GM19372 (cell line): ENCODE measurements around the gene STEAP1B.
"Not testable (repeated sequence)": the region's sequence is repeated elsewhere in the genome, so short reads cannot be mapped to it uniquely, and the experiment has no call there.

Experiments used
- ATAC-seq: cut with Tn5 transposase; IDR thresholded peaks from one replicate; pipeline ENCODE4 v1.9.1; 2021; ENCODE audit warnings: mild to moderate bottlenecking, low read depth, moderate library complexity; ENCODE audit not compliant: unreplicated experiment

STEAP1B gene

DNA sequence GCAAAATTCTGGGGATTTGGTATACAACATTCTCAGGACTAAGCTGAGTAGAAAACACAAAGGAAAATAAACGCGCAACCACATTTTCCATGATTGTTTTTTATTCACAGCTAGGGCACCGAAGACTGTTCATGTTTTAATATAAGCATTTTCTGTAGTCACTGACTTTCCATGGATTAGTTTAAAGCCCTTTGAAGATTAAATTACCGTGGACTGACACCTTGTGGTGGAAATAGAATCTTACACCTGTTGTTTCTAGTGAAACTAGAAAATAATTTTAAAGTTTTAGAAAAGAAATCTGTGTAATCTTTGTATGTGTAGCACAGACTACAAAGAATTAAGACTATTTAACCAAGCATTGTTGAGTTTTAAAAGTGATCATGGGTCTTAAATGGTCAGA lies 1.3 kb upstream of the STEAP1B start:
- ATAC-seq, result not testable (repeated sequence)

DNA sequence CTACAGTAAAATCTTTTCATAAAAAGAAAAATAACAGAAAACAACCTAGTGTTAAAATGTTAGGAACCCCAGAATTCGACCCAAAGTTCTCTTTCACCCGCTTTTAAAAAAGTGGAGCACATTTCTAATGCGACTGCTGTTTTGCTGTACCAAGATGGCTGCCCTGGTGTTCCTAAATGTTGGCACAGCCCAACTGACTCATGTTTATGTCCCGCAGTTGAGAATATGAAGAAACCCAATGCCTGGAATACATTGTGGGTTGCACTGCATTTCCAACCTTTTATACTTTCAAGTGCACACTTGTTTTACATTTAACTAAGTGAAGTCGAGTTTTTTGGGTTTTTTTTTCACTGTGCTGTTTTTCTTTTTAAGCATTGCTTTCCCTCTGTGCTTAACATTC lies 944 bp downstream of the STEAP1B start:
- no peak for ATAC-seq

DNA sequence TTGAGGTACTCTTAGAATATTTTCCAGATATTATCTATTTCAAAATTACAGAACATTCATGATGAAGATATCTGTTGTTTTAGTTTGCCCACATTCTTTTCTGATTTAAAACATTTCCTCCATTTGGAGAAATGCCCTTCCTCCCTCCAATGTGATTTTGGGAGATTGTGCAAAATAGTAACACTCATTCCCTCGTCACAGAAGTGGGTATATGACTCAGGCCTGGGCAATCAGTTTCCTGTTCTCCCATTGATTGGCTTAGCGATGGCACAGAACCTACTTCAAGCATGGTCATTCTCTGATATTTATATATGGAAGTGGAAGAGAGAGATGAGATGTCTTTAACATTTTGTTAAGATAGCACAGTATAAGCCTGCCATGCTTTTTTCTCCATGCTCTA lies 3.1 kb downstream of the STEAP1B start:
- ATAC-seq, result not testable (repeated sequence)

DNA sequence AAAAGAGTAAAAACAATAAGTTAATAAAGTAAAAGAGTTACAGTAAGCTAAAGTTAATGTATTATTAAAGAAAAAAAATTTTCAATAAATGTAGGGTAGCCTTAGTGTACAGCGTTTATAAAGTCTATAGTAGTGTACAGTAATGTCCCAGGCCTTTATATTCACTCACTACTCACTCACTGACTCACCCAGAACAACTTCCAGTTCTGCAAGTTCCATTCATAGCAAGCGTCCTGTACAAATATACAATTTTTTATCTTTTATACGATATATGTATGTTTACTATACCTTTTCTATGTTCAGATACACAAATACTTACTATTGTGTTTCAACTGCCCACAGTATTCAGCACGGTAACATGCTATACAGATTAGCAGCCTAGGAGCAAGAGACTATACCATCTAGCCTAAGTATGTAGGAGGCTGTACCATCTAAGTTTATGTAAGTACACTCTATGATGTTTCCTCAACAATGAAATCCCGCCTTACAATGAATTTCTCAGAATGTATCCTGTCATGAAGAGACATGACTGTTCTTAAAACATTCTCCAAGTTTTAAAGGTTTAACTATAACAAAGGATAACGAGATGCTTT lies 3.6 kb downstream of the STEAP1B start:
- ATAC-seq, result not testable (repeated sequence)

DNA sequence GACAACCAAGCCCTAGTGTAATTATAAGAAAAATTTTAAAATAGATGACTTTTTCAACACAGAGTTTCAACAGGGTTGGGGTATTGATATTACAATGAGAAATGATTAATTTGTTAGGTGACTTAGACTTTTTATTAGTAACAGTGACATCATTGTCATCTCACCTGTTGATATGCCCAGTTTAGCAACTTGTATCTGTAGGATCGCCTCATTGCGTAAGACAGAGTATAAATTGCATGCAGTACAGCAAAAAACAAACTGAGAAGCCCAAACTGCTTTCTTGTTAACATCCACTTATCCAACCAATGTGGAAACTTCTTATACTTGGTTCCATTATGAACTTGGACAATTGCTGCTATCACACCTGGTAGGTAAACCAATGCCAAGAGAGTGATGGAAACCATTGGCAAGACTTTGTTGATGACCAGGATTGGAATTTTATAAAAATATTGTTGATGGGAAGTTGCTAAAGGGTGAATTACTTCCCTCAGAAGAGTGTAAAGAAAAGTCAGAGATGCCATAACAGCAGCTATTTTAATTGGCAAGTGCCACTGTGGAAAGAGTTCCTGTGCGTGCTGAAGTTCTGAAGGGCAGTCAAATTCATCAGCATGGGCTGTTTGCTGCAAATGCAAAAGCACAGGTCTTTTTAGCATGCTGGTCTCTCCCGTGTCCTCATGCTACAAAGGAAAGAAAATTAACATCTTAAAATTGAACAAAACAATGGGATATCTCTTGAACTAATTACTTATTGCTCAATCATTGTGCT lies 6.6 kb downstream of the STEAP1B start:
- not testable (repeated sequence) for ATAC-seq

DNA sequence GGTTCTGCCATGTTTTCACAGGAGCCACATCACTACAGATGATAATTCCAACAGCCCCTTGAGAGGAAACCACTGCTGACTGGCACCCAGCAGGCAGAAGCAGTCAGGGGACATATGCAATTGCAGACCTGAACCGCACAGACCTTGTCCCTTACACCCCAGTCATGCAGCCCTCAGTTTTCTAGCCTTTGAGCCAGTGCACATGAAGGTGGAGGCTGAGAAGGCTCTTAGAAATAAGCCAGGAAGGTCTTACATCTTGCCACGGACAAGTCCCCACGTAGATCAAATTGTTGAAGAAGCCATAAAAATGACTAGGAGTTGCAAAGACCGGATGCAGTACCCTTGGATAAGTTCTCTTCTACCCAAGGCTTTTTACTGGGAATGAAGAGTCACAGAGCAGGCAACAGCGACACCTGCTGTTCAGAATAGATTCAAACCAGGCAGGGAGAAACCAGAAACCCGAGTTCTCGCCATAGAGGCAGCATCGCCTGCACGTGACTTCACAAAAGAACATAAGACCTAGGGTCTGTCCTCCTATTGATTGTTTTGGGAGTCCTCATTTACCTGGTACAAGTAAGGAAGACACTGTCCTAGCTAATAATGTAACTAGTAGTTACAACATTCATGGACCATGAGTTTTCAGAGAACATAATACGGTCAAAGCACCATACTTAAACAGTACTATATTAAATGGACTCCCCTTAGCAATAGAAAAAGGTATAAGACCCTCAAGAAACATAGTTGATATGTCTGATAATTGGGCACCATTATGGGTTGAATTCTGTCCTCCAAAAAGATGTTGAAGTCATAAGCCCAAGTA lies 11.1 kb downstream of the STEAP1B start:
- peak; percentile 64 for ATAC-seq

DNA sequence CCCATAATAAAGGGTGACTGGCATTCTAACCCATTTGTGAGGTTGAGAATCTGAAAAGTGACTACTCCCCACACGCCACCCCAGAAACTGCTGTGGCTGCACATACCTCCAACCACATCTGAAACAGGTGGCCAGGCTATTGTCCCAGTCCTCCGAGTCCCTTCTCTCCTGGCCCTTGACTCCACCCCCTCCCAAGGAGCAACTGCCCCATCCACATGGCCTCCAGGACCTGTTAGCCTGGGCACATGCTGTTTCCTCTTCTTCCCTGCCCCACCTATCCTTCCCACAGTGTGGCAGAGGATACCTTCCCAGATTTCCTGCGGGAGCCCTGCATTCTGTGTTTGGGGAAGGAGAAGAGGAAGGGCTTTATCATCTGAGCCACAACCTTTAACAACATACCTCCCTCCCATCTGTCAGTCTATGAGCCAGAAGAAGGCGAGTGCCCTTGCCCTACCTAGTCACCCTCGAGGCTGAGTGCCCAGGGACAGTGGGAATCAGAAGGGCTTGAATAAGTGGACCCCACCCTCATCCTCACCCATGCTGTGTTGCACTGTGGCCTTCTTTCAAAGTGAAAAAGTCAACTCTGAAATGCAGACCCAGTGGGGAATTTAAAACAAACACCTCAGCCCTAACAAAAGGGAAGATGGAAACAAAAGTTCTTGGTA lies 11.9 kb downstream of the STEAP1B start:
- no peak for ATAC-seq

DNA sequence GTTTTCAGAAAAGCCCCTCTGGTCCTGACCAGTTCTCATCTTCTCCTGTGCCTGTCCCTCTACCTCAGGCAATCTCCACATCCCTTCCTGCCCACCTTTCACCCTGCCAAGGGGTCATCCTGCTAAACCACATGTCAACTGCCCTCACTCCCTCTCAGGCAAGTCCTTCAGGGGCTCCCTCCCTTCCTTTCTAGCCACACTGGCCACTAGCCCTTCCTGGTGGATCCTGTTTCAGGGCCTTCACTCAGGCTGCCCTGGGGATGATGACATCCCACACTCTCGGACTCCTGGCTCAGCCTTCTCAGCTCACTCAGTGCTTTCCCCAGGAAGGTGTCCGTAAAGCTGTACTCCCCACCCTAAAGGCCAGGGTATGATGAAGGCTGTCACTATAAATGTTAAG lies 13.4 kb downstream of the STEAP1B start:
- ATAC-seq, result no peak

DNA sequence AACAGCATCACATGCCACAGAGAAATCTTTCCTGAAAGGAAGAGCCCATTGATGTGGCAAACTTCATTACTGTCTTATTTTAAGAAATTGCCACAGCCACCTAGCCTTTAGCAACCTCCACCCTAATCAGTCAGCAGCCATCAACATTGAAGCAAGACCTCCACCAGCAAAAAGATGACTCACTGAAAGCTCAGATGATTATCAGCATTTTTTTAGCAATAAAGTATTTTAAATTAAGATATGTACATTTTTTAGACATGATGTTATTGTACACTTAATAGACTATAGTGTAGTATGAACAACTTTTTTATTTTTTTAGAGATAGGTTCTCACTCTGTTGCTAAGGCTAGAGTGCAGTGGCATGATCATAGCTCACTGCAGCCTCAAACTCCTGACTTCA lies 14.8 kb downstream of the STEAP1B start:
- no peak for ATAC-seq

DNA sequence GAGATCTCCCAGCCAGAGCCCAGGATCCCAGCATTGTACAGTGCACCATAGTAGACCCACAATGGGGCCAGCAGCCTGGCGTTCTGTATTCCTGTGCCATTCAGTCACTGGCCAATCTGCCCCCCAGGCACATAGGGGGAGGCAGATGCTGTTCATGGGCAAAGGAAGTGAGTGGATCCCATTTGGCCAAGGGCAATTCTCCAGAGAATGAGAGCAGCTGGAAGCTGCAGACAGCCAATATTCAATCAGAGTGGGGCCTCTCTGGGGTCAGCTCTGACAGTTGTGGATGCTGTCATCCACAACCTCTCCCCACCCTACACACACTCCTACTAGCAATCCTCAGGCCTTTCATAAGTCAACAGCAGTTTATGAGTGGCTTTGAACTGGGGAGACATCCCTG lies 17.5 kb downstream of the STEAP1B start:
- ATAC-seq, result no peak

DNA sequence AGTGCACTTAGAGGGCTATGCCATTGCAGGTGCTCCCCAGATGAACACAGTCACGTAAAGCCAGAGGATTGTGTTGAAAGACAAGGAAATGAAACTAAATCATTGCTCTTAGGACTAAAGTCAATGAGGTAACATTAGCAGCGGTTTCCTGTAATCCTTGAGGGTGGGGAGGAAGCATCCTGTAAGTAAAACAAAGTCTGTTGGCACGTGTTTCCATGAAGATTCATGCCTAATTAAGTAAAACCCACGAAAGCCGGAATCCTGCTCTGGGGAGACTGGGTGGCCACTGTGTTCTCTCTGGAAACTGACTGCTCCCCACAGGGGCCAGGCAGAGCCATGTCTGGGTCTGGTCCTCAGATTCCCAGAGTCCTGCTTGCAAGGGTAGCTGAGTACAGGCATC lies 18.3 kb downstream of the STEAP1B start:
- ATAC-seq, result no peak

DNA sequence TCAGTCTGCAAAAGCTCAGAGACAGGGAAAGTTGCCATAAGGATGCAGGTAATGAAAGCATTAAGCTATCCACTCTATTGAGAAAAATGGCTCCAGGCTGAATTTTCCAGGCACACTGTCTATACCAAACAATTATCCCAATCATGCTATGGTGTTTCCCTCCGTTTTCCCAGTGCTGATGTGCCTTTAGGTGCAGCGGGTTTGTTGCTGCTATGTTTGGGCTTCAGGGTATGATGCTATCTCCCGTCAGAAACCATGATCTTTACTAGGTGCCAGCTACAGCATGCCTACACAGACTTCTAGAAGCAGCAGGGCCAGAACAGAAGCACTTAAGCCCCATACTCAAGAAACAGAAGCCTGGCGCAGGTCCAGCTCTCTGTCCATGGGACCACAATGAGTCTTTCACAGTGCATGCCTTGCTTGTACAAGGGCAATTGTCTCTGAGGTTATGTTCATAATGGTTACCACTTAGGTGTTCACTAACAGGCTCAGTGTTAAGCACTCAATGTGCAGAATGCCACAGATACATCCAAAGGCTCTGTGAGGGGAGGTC lies 19.4 kb downstream of the STEAP1B start:
- ATAC-seq, result no peak

DNA sequence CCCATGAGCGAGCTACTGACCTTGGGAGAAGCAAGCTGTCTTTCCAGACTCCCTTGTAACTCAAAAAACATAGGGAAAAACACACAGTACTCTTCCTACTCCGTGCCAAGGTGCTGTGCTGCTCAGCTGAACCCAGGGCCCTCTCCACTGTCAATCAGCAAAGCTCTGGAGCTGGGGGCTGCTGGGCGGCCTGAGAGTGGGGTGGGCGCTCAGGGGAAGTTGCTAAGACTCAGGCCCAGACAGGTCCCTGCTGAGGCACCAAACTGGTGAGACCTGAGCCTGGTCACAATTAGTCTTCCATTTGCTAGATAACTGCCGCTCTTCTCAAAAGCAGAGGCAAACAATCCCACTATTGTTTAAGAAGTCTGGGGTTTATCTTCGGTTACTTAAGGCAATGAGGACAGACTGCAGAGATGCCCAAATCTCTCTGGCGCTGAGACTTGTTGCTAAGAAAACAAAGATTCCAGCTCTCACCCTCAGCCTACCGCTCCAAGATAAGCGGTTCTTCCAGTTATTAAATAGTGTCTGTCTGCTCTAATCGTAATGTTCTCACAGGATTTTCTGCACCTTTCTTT lies 22.0 kb downstream of the STEAP1B start:
- no peak for ATAC-seq

DNA sequence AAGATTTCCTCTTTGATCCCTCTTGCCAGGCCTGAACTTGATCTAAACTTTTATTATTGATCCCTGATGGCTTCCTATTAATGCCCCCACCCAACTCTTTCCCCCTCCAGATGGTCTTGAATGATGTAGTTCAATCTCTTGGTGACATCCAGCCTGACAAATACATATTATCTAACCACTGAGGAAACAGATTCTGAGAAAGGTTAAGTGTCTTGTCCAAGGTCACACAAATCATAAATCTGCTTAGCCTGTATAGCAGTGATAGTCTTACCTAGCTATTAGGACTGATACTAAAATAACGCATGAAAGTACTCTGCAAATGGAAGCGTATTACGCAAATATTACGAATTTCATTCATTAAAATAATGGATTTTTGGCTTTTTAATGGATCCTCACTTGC lies 22.7 kb downstream of the STEAP1B start:
- no peak for ATAC-seq

DNA sequence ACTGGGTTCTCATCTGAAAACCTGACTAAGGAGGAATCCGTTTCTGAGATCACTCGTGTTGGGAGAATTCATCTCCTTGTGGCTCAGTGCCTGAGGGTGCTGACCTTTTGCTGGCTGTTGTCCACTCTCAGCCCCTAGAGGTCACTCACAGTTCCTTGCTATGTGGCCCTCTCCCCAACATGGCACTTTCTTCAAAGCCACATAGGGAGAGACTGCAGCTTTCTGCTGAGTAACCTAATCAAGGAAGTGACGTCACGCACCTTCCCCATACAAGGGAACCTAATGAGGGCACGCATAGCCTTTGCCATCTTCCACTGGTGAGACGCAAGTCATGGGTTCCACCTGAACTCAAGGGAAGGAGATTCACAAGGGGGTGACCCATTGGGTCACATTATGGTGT lies 23.2 kb downstream of the STEAP1B start:
- no peak for ATAC-seq

DNA sequence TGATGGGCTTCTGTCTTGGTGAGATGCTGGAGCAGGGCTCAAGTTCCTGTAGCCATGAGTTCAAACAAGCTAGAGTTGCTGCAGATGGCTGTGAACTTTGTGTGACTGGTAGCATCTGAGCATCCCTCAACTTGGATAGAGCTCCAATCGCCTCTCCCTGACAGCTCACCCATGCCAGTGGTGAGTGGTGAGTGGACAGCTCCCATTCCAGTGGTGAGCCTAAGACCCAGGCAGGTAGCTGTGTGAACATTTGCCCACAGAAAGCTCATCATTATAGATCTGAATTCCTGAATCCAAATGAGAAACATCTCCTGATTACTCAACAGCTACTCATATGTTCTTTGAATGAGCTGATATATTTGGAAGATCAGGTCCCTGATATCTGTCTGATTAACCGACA lies 25.3 kb downstream of the STEAP1B start:
- ATAC-seq, result no peak

DNA sequence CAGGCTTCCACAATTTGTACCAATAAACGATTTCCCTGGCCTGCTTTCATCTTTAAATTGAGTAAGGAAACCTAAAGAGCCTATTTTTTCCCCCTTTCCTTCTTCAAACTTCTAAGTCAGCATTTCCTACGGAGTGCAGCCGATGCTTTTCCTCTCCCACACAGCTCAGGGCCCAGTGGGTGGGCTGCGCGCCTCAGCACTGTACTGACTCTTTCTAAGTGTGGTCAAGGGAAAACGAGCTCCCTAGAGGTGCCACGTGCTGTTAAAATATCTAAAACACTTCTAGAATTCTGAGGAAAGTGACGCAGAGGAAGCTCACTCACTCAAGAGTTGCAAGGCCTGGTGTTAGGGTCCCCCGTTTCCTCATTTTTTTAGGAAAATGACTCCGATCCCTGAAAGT lies 29.0 kb downstream of the STEAP1B start:
- ATAC-seq, result no peak

DNA sequence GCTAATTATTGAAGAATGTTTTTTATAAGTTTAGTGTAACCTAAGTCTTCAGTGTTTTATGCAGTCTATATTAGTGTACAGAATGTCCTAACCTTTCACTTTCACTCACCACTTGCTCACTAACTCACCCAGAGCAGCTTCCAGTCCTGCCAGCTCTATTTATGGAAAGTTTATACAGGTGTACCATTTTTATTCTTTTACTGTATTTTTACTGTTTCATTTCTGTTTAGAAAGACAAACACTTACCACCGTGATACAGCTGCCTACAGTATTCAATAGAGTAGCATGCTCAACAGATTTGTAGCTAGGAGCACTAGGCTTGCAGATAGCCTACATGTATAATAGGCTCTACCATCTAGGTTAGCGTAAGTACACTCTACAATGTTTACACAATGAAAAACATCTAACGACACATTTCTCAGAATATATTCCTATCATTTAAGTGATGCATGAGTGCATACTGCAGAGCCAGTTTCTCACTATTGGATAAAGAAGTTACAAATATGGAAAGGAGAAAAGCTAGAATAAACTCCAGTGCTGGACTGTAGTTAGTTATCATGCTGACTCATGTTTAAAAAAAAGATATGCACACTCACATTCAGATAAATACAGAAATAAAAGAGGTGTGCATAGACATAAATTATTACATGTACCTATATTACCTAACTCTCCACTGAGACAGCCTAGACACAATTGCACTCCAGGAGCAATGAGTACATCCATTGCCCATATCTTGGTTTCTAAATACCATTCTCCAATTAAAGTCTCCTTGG lies 30.4 kb downstream of the STEAP1B start:
- ATAC-seq, result no peak

DNA sequence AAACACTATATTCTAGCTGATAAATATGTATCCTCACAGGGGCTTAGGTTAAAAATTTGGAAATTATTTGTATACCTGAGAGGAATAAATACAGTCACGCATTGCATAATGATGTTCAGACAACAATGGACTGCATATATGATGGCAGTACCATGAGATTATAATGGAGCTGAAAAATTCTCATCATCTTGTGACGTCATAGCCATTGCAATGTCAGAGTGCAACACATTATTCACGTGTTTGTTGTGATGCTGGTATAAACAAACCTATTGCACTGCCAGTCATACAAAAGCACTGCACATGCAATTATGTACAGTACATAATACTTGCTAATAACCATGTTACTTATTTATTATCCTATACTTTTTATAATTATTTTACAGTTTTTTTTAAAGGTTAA lies 31.4 kb downstream of the STEAP1B start:
- ATAC-seq, result no peak

DNA sequence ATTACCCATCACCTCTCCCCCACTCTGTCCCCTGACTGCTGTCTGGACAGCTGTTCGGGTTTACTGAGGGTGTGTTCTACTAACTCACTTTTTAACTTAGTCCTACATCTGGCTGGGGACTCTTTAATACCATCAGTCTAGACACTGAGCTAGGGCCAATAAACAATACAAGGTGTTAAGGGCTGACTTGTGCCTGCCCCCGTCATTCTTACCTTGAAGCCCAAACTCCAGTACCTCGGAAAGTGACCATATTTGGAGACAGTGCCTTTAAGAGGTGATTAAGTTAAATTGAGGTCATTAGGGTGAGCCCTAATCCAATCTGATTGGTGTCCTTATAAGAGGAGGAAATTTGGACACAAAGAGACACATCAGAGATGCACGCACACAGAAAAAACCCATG lies 35.7 kb downstream of the STEAP1B start:
- no peak for ATAC-seq
